ENCODE measurements around the gene SPHK2.

The SPHK2 gene

GRCh38 chr19:48611872-48612271 lies 7.4 kb upstream of the SPHK2 start:
- no peak for DNase-seq (ENCODE audit: low spot score)
- in situ Hi-C loops (cut with MboI; ENCODE audit: low pct_unique_long_range_greater_than_20kb, low sequenced_read_pairs, unreplicated experiment): no loop called here
- TF ChIP-seq CTCF (IDR thresholded peaks at IDR 0.05; ENCODE audit: extremely low read depth, insufficient read depth, missing control alignments): no peak

GRCh38 chr19:48613024-48613851 lies 6.1 kb upstream of the SPHK2 start:
- no peak for DNase-seq (ENCODE audit: low spot score)
- TF ChIP-seq CTCF (IDR thresholded peaks at IDR 0.05; ENCODE audit: extremely low read depth, insufficient read depth, missing control alignments): no peak
- in situ Hi-C loops (cut with MboI; ENCODE audit: low pct_unique_long_range_greater_than_20kb, low sequenced_read_pairs, unreplicated experiment): no loop called here

GRCh38 chr19:48613852-48614435 lies 5.4 kb upstream of the SPHK2 start:
- in situ Hi-C loops (cut with MboI; ENCODE audit: low pct_unique_long_range_greater_than_20kb, low sequenced_read_pairs, unreplicated experiment): no loop called here
- TF ChIP-seq CTCF (IDR thresholded peaks at IDR 0.05; ENCODE audit: extremely low read depth, insufficient read depth, missing control alignments): no peak
- no peak for DNase-seq (ENCODE audit: low spot score)

GRCh38 chr19:48614436-48615230 lies 4.7 kb upstream of the SPHK2 start, which contains the start of gene FAM83E:
Gene FAM83E (minus strand): TSS chr19:48615076. CDS start chr19:48613372, 1,704 bp downstream.
- no peak for TF ChIP-seq CTCF (IDR thresholded peaks at IDR 0.05; ENCODE audit: extremely low read depth, insufficient read depth, missing control alignments)
- DNase-seq (ENCODE audit: low spot score): no peak
- in situ Hi-C loops (cut with MboI; ENCODE audit: low pct_unique_long_range_greater_than_20kb, low sequenced_read_pairs, unreplicated experiment): no loop called here

GRCh38 chr19:48615231-48616040 lies 3.9 kb upstream of the SPHK2 start:
- DNase-seq (ENCODE audit: low spot score): no peak
- TF ChIP-seq CTCF (IDR thresholded peaks at IDR 0.05; ENCODE audit: extremely low read depth, insufficient read depth, missing control alignments): no peak
- in situ Hi-C loops (cut with MboI; ENCODE audit: low pct_unique_long_range_greater_than_20kb, low sequenced_read_pairs, unreplicated experiment): no loop called here

- TF ChIP-seq CTCF (IDR thresholded peaks at IDR 0.05; ENCODE audit: extremely low read depth, insufficient read depth, missing control alignments): no peak
- DNase-seq (ENCODE audit: low spot score): no peak
- in situ Hi-C loops (cut with MboI; ENCODE audit: low pct_unique_long_range_greater_than_20kb, low sequenced_read_pairs, unreplicated experiment): no loop called here
Observed at GRCh38 chr19:48616041-48616436, 3.3 kb upstream of the SPHK2 start.
